Stimulated activated CD8-positive, alpha-beta memory T cell treated with anti-CD3 and anti-CD28 coated beads, Interleukin-15, amount 100 ng/mL, for 48 hours (primary cell): ENCODE data around the gene KIF17.

Experiments
- DNase-seq, 2 donors: peaks; one replicate each; pipeline ENCODE4 v3.0.0-alpha.2; 2020; ENCODE audit warnings: low read depth in 2 of 2

KIF17 gene

DNA sequence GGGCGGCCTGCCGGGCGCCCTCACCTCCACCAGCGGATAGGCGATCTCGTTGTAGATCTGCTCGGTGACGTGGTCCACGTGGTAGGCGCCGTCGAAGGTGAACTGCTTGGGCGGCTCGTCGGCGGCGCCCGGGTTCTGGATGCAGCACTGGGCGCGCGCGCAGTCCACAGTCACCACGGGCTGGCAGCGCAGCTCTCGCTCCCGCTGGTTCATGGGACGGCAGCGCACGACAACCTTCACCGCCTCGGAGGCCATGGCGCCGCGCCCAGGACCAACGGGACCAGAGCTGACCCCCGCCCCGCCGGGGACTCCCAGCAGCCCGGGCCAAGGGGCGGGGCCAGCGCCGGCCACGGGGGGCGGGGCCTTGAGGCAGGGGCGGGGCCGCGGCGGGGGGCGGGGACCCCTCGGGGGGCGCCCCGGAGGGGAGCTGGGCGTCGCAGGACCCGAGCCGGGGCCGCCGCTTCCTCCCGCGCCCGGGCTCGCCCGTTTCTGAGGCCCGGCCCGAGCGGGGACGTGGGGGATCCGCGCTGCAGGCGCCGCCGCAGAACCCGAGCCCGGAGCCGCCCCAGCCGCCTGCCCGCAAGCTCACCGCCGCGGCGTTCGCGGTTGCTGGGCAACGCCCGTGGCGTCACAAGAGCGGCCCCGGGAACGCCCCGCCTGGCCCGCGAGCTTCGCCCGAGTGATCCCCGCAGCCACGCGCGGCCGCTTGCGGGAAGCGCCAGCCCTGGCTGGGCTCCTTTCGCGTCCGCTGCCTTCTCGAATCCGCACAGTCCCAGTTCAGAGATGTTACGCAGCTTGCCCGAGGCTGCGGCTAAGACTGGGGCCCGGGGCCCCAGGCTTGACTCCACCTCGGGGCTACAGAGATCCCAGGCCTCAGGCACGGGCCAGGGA is at the start of gene KIF17:
KIF17 (minus strand) TSS at position 556 of the 891 bp plus-strand sequence; CDS start at position 255, 301 bp downstream.
- DNase-seq = peak; percentile 35 to 48

DNA sequence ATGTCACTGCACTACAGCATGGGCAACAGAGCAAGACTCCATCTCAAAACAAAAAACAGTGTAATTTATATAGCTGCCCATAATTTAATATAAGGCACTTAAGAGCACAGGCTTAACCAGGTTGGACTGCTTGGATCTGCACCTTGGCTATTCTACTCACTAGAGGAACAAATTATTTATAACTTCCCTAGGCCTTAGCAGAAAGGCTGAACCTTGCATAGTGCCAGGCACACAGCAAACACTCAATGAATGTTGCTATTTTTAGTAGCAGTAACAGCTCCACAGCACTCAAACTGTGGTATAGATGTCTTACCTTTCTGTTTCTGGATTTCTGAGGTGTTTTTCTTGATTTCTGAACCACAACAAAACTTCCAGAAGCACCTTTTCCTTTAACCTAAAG is 49.5 kb upstream of the KIF17 start:
- no peak for DNase-seq

DNA sequence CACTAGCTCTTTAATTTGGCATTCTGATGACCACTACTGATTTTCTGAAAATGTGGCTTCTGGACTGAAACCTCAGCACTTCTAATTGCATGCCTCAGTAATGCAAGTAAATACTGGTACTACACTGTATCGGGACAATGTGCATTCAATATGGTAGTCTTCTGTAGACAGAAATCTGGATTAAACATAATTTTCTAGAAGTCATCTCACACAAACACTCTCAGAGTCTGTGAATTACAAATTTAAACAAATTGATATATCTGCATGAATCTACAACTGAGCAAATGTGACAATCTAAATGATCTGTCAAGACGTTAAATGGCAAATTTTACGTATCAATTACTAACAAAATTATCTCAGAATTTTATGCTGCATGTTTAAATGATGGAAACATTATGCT is 45.6 kb upstream of the KIF17 start:
- no peak for DNase-seq

DNA sequence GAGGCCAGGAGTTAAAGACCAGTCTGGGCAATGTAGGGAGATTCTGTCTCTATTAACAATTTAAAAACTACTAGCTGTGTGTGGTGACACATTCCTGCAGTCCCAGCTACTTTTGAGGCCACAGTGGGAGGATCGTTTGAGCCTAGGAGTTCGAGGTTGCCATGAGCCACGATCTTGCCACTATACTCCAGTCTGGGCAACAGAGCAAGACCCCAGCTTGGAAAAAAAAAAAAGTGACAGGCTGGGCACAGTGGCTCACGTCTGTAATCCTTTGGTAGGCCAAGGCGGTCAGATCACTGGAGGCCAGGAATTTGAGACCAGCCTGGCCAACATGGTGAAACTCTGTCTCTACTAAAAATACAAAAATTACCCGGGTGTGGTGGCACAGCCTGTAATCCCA is 42.5 kb upstream of the KIF17 start:
- no peak for DNase-seq

DNA sequence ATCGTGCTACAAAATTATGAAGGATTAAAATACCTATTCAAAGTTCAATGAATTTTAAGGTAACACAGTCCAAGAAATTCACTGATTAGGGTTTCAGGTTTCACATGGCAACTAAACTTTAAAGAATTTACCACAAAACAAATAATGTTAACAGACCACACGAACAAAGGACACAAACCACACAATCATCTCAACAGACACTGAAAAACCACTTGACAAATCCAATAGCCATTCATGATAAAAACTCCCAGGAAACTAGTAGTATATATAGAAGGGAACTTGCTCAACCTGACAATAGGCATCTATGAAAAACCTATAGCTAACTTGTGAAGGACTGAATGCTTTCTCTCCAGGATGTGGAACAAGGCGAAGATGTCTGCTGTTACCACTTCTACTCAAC is 35.8 kb upstream of the KIF17 start:
- no peak for DNase-seq

DNA sequence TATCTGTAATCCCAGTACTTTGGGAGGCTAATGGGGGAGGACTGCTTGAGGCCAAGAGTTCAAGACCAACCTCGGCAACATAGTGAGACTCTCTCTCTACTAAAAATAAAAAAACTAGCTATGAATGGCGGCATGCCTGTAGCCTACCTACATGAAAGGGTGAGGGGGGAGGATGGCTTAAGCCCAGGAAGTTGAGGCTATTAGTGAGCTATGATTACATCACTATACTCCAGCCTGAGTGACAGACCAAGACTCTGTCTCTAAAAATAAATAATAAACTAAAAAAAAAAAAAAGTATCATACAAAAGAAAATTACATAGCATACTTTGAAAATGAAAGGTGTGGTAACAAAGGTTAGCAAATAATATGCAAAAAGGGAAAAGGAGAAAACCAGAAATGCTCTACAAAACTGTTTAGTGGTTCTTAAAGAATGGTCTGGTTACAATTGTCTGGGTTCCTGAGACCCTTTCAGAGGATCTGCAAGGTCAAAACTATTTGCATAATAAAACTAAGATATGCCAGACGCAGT is 33.7 kb upstream of the KIF17 start:
- no peak for DNase-seq

DNA sequence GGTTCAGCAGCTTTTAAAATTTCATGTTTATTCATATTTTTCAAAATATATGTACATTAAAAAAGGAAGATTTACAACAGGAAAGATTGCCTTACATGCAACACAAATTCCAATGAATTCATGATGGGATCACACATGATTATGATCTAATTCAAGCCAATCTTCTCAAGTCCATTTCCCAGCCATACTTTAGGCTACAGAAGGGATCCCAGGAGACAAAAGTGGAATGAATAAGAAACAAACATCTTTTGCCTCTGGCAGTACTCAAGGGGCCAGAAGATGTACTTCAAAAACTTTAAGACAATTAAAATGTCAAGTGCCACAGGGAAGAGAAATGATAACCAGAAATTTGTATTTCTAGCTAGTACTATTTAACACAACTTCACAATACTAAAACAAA is 24.9 kb upstream of the KIF17 start:
- no peak for DNase-seq

DNA sequence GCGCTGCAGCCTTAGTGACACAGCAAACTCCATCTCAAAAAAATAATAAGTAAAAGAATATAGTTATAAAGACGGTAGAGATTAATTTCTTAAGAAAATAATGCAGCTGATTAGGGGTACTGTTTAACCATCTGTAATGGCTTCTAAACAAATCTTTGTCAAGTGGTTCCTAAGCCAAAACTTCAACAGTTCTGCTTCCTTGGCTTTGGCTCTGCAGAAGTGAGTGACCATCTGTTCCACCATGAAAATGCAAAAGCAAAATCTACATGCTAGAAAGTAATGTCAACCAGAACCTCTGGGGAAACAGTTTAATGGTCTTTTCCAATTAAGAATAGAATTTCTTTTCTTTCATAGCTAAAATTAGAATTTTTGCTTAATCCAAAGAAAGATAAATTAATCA is 23.0 kb upstream of the KIF17 start:
- no peak for DNase-seq

DNA sequence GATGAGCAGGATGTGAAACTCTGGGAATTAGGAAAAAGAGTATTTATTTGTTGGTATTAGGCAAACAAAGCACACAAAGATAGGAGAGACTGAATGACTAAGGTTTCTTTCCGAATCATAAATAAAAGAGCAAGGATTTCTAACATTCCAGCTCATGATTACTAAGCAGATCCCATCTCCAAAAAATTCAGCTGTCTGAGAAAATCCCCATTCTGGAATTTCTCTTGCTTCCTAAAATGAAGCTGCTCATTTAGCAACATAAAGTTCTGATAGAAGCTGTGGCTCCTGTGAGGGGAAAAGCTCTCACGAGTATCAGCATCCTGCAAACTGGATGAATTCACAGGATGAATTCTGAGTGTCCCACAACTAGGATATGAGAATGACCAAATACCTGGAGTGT is 21.4 kb upstream of the KIF17 start:
- no peak for DNase-seq

DNA sequence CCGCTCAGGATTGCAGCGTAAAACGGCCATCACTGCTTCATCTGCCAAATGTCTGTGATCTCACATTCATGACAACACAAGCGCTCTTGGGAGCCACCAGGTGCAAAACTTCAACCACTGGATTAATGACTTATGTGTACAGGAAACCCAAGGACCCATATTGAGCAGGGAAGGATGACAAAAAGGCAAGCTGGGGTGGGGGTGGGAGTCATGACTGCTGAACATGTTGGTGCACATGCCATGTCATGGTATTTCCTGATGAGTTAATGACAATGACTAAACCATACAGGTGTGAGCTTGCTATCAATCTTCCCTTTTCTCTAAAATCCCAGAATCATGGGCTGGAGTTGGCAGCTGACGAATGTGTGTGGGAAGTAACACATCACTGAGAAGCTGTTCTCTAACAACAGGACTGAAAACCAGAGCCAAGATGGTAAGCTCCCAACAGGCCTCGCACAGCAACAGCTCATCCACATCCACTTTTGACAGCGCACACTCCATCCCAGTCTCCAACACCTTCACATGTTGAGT is 17.8 kb upstream of the KIF17 start:
- no peak for DNase-seq

DNA sequence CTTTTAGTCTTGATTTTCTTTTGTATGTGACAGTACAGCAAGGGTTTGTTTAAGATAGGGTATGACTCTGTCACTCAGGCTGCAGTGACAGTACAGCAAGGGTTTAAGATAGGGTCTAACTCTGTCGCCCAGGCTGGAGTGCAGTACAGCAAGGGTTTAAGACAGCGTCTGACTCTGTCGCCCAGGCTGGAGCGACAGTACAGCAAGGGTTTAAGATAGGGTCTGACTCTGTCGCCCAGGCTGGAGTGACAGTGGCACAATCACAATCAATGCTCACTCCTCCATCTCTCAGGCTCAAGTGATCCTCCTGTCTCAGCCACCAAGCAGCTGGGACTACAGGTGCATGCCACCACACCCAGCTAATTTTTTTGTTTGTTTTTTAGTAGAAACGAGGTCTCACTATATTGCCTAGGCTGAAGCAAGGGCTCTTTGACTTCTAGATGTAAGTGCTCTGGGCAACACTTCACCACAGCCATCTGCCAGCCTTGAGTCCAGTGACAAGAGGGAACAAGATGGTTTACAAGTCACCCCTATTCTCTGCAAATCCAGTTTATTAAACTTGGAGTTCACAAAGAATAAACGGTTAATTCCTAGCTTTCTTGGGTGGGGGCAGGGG is 15.7 kb upstream of the KIF17 start:
- no peak for DNase-seq

DNA sequence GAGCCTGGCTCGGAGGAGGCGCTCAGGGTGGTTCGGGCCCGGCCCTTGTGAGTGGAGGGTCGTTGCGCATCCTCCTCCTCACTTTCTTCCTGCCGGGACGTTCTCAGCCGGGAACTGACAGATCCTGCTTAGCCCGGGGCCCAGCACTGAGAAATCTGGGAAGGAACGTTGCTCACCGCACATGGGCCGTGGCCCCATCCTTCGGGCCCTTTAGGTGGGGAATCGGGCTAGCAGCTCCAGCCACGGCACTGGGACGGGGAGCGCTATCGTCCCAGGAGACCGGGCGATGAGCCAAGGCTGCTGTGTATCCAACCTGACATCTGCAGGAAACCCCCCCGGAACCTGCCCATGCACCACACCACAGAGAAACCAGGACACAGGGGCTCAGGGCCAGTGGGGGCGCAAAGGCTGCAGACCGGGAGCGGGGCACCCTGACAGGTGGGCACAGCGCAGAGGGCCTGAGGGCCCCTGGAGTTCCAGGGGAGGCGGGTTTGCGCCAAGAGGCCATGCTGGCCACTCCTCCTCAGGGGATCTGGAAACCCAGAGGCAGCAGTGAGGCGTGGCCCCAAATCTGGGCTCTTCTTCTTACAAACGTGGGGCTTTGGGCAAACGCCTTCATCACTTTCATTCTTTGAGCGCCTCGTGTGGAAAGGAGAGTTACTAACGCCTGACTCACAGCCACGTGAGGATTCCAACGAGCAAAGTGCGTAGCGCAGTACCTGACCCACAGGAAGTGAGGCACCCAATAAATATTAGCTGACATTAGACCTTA is 15.0 kb upstream of the KIF17 start, which contains the start of gene SH2D5:
SH2D5 (minus strand) TSS at position 116 of the 772 bp plus-strand sequence. CDS start 4,659 bp downstream, outside the sequence.
- peak; percentile 59 to 69 for DNase-seq

DNA sequence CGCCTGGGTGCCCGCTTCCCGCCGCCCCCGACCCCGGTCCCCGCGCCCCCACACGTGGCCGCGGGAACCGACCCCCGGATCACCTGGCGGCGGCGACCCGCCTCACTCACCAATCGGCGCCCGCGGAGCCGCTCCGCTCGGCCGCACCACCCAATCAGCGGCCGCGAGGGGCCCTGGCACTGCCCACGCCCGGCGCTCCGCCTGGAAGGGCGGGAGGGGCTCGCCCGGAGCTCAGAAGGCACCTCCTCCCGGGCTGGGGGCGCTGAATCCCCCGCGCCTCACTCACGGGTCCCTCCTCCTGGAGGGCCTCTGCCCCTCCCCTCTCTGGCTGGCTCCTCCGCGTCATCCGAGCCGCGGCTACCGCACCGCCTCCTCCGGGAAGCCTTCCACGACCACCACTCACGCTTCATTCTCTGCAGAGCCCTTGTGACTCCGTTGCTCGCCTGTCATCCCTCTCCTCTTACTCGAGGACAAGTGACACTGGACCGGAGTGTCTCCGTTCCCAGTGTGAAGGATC is 14.3 kb upstream of the KIF17 start:
- DNase-seq = peak; percentile 39 to 58

DNA sequence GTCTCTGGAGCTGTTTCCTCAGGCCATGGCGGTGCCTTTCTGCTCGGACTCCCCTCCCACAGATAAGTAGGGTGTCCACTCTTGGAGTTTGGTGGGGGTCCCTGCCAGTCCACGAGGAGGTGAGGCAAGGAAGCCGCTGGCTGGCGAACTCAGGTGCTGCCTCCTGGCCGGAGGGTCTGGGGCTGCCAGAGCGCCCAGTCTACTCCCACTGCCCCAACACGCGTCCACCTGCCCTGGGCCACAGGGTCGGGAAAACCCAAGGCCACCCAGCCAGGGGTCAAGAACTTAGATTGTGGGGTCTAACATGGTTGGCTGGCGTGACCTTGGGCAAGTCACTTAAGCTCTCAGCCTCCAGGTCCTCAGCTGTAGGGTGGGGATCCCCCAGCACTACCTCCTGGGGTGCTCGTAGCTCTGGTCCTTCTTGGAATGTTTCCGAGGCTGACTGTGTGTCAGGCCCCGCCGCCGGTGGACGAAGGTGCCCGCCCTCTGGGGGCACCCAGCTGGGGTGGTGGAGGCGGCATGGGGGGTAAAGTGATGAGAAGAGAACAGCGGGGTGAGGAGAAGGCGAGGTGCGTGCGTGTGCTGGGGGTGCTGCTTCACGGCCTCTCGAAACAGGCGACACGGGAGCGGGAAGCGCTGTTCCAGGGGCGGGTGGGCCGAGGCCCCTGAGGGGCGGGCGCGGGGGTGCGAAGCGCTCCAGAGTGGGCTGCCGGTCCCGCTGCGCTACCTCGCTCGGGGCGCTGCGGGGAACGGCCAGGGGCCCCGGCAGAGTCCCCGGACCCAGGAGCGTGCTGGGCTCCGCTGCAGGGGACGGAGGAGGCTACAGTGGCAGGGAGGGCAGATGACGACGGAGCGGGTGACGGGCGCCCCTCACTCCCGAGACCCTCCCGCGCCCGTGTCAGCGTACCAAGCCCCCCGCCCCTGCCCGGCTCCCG is 13.5 kb upstream of the KIF17 start:
- DNase-seq = no peak

DNA sequence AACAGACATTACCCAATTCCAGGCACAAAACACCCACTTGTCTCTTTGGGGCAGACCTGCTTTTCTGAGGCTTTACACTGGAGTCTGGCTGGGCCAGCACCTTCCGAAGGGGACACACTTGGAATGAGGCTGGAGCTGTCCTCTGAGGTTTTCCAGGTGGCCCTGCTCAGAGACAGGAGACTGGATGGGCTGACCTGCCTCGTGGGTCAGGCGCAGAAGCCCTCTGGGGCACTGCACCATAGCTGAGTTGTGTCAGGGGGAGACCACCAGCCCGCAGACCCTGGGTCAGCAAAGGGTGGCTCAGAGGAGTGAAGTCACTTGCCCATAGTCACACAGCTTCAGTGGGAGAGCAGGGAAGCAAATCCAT is 12.9 kb upstream of the KIF17 start:
- no peak for DNase-seq

DNA sequence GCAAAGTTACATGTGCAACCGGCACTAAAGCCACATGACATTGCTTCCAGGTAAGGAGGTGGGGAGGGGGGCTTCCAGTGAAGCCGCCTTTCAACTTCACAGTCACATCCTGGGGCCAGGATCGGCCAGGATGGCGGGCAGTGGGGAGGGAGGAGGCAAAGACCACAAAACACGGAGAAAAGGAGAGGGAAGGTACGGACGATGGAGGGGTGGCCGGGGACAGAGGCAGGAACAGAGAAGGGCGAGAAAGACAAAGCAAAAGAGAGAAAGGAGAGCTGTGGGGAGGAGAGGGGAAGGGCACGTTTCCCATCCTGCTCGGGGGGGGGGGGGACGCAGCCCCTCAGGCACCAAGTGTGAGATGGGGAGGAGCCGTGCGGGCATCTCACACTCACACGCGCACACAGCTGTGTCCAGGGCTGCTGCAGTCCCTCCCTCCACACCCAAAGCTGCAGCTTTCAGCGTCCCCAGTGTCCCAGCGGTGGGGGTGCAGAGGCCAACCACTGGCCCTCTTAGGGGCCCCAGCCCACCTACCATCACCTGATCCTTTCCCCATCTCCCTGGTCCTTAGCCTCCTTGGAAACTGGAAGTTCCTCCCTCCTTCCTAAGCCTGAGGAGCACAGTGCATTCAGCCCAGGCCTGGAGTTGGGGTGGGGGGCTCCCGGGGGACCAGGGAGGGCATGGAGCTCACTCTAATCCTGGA is 12.3 kb upstream of the KIF17 start:
- DNase-seq = no peak

DNA sequence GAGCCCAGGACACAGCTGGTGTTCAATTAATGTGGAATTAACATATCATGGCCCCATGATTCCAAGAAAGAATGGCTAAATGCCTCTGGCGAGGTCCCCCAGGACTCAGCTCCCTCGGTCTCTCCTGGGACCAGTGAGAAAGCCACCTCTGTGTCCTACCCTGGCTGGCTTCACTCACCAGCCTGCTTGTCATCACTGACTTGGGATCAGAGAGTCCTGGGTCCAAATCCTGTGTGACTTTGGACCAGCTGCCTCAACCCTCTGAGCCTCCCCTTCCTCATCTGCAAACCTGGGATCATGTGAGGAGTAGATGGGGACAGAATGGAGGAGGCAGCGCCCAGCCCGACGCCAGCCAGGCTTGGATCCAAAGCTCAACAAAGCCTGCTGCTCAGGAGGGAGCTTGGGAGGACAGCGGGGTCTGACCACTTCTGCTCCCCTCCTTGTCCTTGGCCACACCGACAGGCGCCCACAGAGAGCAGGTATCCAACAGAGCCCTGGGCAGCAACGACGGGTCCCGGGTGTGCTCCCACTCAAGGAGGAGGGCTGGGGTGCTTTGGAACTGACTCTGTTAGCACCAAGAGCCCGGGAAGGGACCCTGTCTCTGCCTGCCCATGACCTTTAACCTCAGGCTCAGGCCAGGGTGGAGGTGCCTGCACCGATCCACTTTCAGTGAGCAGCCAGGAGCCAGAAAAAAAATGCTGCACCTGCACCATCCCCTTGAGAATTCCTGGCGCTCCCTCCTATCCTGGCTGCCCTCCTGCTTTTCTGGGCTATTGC is 11.5 kb upstream of the KIF17 start:
- no peak for DNase-seq

DNA sequence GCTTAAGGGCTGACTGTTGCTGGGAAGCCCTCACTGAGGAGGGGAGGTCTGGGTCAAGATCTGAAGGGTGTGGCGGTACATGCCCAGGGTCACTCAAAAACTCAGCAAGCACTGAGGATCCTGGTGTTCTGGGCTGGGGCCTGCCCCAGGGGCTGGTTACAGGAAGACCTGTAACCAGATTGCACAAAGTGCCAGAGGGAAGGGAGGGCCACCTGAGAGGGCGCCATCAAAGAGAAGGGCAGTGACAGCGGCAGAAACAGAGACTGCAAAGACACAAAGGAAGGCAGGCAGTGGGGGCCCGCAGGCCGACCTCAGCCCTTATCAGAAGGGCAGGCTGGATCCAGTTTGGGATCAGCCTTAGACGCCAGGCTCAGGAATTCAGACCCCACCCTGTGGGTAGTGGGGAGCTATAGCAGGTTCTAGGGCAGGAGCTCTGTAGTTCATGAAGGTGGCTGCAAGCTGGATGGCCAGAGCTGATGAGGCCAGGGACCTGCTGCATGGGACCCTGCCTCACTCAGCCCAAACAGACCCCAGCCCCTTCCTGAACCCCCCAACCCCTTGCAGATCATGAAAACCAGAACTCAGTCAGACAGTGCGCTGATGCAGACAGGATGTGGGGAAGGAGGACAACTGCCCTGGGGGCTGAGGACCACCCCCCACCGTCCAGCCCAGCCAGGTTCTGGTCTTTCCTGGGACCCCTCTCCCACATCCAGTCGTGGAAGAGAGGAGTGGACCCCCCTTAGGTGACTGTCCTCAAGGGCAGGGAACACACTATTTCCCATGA is 10.8 kb upstream of the KIF17 start:
- no peak for DNase-seq
